ENCODE results near the gene CFAP77. TPM values are rescaled to one million over a fixed set of nuclear protein-coding genes. Genes with fewer than 3 reads are reported as not detected.

CFAP77 gene
- total and polyA plus RNA-seq, 9 donors: 0.11 to 0.16 (median 0.12) TPM; not detected in 6

DNA sequence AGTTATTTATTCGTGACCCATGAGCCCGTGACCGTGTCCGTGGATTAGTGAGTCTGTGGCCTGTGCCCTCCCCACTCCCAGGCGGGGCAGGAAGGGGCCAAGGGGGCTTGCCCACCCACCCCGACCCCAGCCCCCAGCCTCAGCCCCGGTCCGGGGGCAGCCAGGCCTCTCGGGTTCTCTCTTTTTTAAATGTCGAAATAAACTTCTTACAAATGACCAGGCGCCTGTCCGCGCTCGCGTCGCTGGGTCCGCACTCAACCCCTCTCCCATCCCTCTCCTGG lies 180.0 kb downstream of the CFAP77 start:
- Histone ChIP-seq H3K4me1 (ENCODE audit: control insufficient read depth, insufficient read depth, low read length) (peaks cover 3% of the 10 kb centered on the region), H3K27me3 (ENCODE audit: control insufficient read depth, insufficient read depth, low read length) (peaks cover 83% of the 10 kb centered on the region)
- WGBS (ENCODE audit: insufficient coverage): under 1% methylated on average over 14 of the region's 17 CpGs

DNA sequence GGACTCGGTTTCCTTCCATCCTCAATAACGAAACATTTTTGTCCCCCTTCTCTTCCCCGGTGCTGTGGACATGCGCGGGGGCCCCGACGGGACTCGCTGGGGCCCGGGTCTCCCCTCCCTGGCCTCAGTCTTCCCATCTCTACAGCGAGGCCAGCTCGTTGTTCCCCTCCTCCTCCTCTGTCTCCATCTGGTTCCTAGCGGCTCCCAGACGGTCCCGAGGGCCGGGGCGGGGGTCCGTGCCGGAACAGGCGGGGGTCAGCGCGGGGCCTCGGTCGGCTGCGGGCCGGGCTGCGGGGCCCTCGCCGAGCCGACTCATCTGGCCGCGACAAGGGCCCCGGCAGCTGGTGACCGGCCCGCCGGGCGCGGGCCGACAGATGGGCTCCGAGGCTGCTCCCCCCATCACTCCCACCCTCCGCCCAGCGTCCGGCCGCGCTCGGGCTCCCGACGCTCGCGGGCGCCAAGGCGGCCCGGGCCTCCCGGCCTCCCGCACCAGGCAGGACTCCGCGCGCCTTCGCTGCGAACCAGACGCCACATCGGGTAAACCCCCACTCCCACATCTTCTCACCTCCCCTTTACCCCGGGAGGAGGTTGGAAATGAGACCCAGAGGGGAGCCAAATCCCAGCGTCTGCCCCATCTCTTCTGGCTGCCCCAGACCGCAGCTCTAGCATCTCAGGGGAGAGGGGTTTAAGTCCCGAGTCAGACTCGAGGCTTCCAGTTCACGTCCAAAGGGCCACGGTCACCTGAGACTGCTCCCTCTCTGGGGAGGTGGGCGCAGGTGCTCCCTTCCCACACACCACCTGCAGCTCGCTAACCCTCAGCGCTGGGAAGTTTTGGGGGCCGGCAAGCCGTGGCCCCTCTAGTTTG lies 180.5 kb downstream of the CFAP77 start:
- Histone ChIP-seq H3K4me3 (ENCODE audit: low read length) (no peak overlapping the region), H3K27me3 (ENCODE audit: control insufficient read depth, insufficient read depth, low read length) (peaks cover 78% of the 10 kb centered on the region), H3K4me1 (ENCODE audit: control insufficient read depth, insufficient read depth, low read length) (peaks cover 3% of the 10 kb centered on the region), H3K9me3 (replicated peaks; ENCODE audit: control insufficient read depth, low read depth, low read length) (no peaks in the 10 kb centered on the region), H3K27ac (ENCODE audit: low read length) (no peak overlapping the region), H3K36me3 (ENCODE audit: control insufficient read depth, insufficient read depth, low read length) (peaks cover 12% of the 10 kb centered on the region)
- 0% methylated on average over 57 of the region's 73 CpGs for WGBS (ENCODE audit: insufficient coverage)
- DNase-seq: no peak

More for the DNA sequence above, 180.0 kb downstream of the CFAP77 start:
- Histone ChIP-seq H3K9me3 (replicated peaks; ENCODE audit: control insufficient read depth, low read depth, low read length) (no peaks in the 10 kb centered on the region), H3K4me3 (ENCODE audit: low read length) (no peak overlapping the region), H3K27ac (ENCODE audit: low read length) (no peak overlapping the region), H3K36me3 (ENCODE audit: control insufficient read depth, insufficient read depth, low read length) (peaks cover 8% of the 10 kb centered on the region)
- DNase-seq: no peak

- Histone ChIP-seq H3K4me3 (ENCODE audit: low read length) (no peak overlapping the region), H3K9me3 (replicated peaks; ENCODE audit: control insufficient read depth, low read depth, low read length) (no peaks in the 10 kb centered on the region), H3K4me1 (ENCODE audit: control insufficient read depth, insufficient read depth, low read length) (peaks cover 3% of the 10 kb centered on the region), H3K27ac (ENCODE audit: low read length) (no peak overlapping the region), H3K36me3 (ENCODE audit: control insufficient read depth, insufficient read depth, low read length) (peaks cover 13% of the 10 kb centered on the region), H3K27me3 (ENCODE audit: control insufficient read depth, insufficient read depth, low read length) (peaks cover 71% of the 10 kb centered on the region)
- no peak for DNase-seq
- no CpG with 5 or more reads among the region's 6 CpGs for WGBS (ENCODE audit: insufficient coverage)
These were observed 181.2 kb downstream of the CFAP77 start for GRCh38 chr9:132591244-132591643.

DNA sequence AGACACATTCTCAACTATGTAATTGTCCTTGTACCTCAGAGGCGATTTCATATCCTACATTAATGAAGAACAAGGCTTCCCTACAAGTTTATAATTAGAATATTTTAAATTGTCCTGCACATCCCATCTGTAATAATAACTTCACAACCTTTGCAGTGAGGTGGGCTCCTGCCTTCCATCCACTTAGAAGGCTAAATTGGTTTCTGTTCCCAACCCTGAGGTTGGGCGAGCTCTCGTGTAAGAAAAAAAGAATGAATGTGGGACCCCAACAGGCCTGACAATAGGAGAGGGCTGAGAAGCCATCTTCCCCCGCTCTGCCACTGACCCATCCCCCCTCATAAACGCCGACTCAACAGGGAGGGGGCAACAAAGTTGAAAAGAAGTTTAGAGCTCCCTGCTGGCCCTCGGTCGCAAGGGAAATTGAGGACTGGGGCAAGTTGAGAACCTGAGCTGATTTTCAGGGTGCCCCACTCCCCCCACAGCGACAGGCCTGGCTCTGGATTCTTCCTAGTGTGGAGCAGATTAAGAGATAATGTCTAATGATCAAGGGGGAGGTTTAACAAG lies 181.8 kb downstream of the CFAP77 start:
- DNase-seq: no peak
- Histone ChIP-seq H3K36me3 (ENCODE audit: control insufficient read depth, insufficient read depth, low read length) (peaks cover 16% of the 10 kb centered on the region), H3K4me3 (ENCODE audit: low read length) (no peak overlapping the region), H3K4me1 (ENCODE audit: control insufficient read depth, insufficient read depth, low read length) (peaks cover 3% of the 10 kb centered on the region), H3K27me3 (ENCODE audit: control insufficient read depth, insufficient read depth, low read length) (peaks cover 65% of the 10 kb centered on the region), H3K9me3 (replicated peaks; ENCODE audit: control insufficient read depth, low read depth, low read length) (no peaks in the 10 kb centered on the region), H3K27ac (ENCODE audit: low read length) (no peak overlapping the region)
- no CpG with 5 or more reads among the region's 9 CpGs for WGBS (ENCODE audit: insufficient coverage)

DNA sequence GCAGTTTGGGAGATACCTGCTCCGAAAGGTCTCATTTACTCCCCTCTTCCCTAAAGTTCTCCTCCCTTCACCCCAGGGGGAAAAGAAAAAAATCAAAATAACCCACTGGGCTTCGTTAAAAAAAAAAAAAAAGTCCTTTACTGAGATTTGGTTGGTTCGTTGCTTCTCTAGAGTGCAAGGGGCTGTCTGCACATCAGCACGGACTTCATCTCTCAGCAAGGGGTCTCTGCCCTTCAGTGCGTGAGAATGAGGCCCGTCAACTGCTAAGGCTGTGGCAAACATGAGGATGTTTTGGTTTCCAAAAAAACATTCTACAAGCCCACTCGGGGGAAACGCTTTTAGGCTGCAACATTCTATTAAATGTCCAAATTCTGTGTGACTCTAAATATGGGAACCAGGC lies 182.4 kb downstream of the CFAP77 start:
- Histone ChIP-seq H3K27ac (ENCODE audit: low read length) (no peak overlapping the region), H3K4me1 (ENCODE audit: control insufficient read depth, insufficient read depth, low read length) (peaks cover 3% of the 10 kb centered on the region), H3K4me3 (ENCODE audit: low read length) (no peak overlapping the region), H3K36me3 (ENCODE audit: control insufficient read depth, insufficient read depth, low read length) (peaks cover 23% of the 10 kb centered on the region), H3K9me3 (replicated peaks; ENCODE audit: control insufficient read depth, low read depth, low read length) (no peaks in the 10 kb centered on the region), H3K27me3 (ENCODE audit: control insufficient read depth, insufficient read depth, low read length) (peaks cover 59% of the 10 kb centered on the region)
- no peak for DNase-seq
- 34% methylated on average over 3 of the region's 8 CpGs for WGBS (ENCODE audit: insufficient coverage)

DNA sequence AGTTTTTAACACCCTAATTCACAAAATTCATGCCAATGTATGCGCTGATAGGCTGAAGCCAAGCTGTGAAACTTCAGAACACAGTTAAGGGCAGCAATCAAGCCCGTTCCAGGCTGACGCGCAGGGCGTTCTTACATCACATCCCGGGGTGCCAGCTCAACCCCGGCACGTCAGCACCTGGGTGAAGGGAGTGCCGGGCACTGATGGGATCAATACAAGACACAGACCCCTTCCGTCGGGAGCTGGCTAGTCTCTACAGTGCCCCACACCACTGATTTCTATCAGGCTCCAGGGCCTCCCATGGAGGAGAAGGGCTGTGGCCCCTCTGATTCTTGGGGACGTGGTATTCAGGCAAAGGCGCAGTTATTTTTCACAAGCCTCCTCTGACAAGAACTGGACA lies 184.4 kb downstream of the CFAP77 start:
- Histone ChIP-seq H3K9me3 (replicated peaks; ENCODE audit: control insufficient read depth, low read depth, low read length) (no peaks in the 10 kb centered on the region), H3K27me3 (ENCODE audit: control insufficient read depth, insufficient read depth, low read length) (peaks cover 39% of the 10 kb centered on the region), H3K36me3 (ENCODE audit: control insufficient read depth, insufficient read depth, low read length) (peaks cover 24% of the 10 kb centered on the region), H3K4me3 (ENCODE audit: low read length) (no peak overlapping the region), H3K4me1 (ENCODE audit: control insufficient read depth, insufficient read depth, low read length) (peaks cover 3% of the 10 kb centered on the region), H3K27ac (ENCODE audit: low read length) (no peak overlapping the region)
- no peak for DNase-seq
- 90% methylated on average over 11 of the region's 13 CpGs for WGBS (ENCODE audit: insufficient coverage)

GRCh38 chr9:132595319-132595718 lies 185.3 kb downstream of the CFAP77 start:
- Histone ChIP-seq H3K9me3 (replicated peaks; ENCODE audit: control insufficient read depth, low read depth, low read length) (no peaks in the 10 kb centered on the region), H3K4me3 (ENCODE audit: low read length) (no peak overlapping the region), H3K27ac (ENCODE audit: low read length) (no peak overlapping the region), H3K27me3 (ENCODE audit: control insufficient read depth, insufficient read depth, low read length) (peaks cover 30% of the 10 kb centered on the region), H3K36me3 (ENCODE audit: control insufficient read depth, insufficient read depth, low read length) (peaks cover 32% of the 10 kb centered on the region), H3K4me1 (ENCODE audit: control insufficient read depth, insufficient read depth, low read length) (no peaks in the 10 kb centered on the region)
- WGBS (ENCODE audit: insufficient coverage): 58% methylated on average over 3 of the region's 6 CpGs
- no peak for DNase-seq

DNA sequence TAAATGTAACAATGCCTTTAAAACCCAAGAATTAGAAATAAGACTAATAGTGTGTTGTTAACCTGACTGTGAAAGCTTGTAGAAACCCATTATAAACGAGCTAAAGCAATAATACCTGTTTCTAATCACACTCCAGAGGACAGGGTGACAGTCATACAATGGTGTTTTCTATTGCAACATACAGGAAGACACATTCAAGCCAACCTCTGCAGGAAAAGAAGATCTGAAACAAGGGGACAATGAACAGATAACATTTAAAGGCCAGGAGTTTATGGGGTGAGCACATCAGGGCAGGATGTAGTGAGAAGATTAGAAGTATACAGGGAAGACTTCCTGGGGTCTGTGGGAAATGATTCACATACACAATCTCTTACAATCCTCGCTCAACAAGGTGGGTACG lies 186.2 kb downstream of the CFAP77 start:
- H3K27me3 ChIP-seq (ENCODE audit: control insufficient read depth, insufficient read depth, low read length): peaks cover 22% of the 10 kb centered on the region
- no CpG with 5 or more reads among the region's 3 CpGs for whole genome bisulfite sequencing (ENCODE audit: insufficient coverage)
- H3K4me3 ChIP-seq (ENCODE audit: low read length): no peak overlapping the region
- no peaks in the 10 kb centered on the region for H3K4me1 ChIP-seq (ENCODE audit: control insufficient read depth, insufficient read depth, low read length)
- H3K27ac ChIP-seq (ENCODE audit: low read length): no peak overlapping the region
- H3K9me3 ChIP-seq (replicated peaks; ENCODE audit: control insufficient read depth, low read depth, low read length): no peaks in the 10 kb centered on the region
- no peak for DNase-seq
- H3K36me3 ChIP-seq (ENCODE audit: control insufficient read depth, insufficient read depth, low read length): peaks cover 40% of the 10 kb centered on the region

- 94% methylated on average over 14 of the region's 16 CpGs for WGBS (ENCODE audit: insufficient coverage)
- no peaks in the 10 kb centered on the region for H3K9me3 ChIP-seq (replicated peaks; ENCODE audit: control insufficient read depth, low read depth, low read length)
- H3K27ac ChIP-seq (ENCODE audit: low read length): no peak overlapping the region
- peaks cover 11% of the 10 kb centered on the region for H3K27me3 ChIP-seq (ENCODE audit: control insufficient read depth, insufficient read depth, low read length)
- peaks cover 47% of the 10 kb centered on the region for H3K36me3 ChIP-seq (ENCODE audit: control insufficient read depth, insufficient read depth, low read length)
- H3K4me1 ChIP-seq (ENCODE audit: control insufficient read depth, insufficient read depth, low read length): no peaks in the 10 kb centered on the region
- H3K4me3 ChIP-seq (ENCODE audit: low read length): no peak overlapping the region
- no peak for DNase-seq
These were observed 187.2 kb downstream of the CFAP77 start for GRCh38 chr9:132597073-132597775.

- Histone ChIP-seq H3K4me3 (ENCODE audit: low read length) (no peak overlapping the region), H3K36me3 (ENCODE audit: control insufficient read depth, insufficient read depth, low read length) (peaks cover 50% of the 10 kb centered on the region), H3K27ac (ENCODE audit: low read length) (no peak overlapping the region), H3K27me3 (ENCODE audit: control insufficient read depth, insufficient read depth, low read length) (no peaks in the 10 kb centered on the region), H3K4me1 (ENCODE audit: control insufficient read depth, insufficient read depth, low read length) (no peaks in the 10 kb centered on the region), H3K9me3 (replicated peaks; ENCODE audit: control insufficient read depth, low read depth, low read length) (no peaks in the 10 kb centered on the region)
- DNase-seq: no peak
- WGBS (ENCODE audit: insufficient coverage): 95% methylated on average over 12 of the region's 12 CpGs
These were observed 190.4 kb downstream of the CFAP77 start for GRCh38 chr9:132600326-132600984.
